IPS-NIHi11 (cell line): ENCODE data around the gene RTN3.

ENCODE experiments used
- DNase-seq: peaks from one replicate; pipeline ENCODE4 v3.0.0; 2012; ENCODE audit warnings: mixed read lengths, low spot score

The RTN3 gene

GRCh38 chr11:63745304-63746170, 64.2 kb downstream of the RTN3 start:
- peak; percentile 10 for DNase-seq

GRCh38 chr11:63747011-63747410, 65.7 kb downstream of the RTN3 start:
- DNase-seq: no peak

GRCh38 chr11:63749624-63750023, 68.3 kb downstream of the RTN3 start:
- DNase-seq: no peak

DNA sequence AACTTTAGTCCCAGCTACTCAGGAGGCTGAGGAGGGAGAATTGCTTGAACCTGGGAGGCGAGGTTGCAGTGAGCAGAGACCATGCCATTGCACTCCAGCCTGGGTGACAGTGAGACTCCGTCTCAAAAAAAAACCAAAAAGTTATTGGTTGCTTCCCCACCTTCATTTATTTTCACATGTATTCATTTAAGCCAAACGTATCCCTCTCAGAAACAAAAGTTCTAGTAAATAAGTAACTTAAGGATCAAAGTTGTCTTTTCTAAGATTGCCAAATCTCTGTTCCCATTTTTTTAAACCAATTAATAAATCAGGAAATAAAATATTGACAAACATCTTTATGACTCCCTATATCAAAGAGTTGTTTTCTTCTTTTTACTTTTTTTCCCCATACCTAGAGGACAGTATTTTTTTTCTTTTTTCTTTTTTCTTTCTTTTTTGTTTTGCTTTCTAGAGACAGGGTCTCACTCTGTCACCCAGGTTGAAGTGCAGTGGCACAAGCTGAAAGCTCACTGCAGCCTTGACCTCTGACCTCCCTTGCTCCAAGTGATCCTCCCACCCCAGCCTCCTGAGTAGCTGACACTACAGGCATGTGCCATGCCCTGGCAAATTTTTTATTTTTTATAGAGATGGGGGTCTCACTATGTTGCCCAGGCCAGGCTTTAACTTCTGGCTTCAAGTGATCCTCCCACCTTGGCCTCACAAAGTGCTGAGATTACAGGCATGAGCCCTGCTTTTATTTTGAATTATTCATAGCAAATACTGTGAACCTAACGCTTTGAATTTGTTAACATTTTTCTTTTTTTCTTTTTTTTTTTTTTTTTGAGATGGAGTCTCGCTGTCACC, 75.8 kb downstream of the RTN3 start:
- DNase-seq: no peak

- DNase-seq: no peak
These were observed 79.3 kb downstream of the RTN3 start for GRCh38 chr11:63760487-63761079.

GRCh38 chr11:63761188-63761587, 79.9 kb downstream of the RTN3 start:
- DNase-seq: peak; percentile 48

DNA sequence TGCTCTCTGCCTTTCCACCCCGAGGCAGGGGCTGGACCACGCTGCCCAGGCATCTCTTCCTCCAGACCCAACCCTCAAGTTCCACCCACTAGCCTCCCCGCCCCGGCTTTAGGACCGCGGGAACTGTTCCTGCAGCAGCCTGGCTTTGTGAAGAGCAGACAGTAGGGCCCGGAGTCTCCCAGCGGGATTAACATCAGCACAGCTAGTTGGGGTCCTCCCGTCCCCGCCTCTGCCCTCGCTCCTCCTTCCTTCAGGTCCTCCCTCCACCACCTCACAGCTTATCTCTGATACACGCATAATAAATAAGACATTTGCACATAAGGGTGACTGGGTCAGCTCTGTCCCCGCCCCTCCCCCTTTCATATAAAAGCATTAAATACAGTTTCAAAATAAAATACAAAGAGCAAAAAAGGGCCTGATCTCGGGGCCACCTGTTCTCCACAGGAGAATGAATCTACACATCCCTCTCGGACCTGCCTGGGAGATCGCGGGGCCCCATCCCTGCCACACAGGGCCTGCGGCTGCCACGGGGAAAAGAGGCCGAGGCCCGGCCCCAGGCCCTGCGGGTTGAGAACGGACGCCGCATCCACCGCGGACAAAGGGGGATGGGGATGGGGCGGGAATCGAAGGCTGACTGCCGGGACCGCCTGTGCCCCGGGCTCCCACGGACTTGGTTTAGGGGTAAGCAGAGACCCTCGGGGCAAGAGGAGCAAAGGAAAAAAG, 80.8 kb downstream of the RTN3 start:
- peak; percentile 70 for DNase-seq

- peak; percentile 52 for DNase-seq
These were observed 81.6 kb downstream of the RTN3 start for GRCh38 chr11:63762654-63763495.

DNA sequence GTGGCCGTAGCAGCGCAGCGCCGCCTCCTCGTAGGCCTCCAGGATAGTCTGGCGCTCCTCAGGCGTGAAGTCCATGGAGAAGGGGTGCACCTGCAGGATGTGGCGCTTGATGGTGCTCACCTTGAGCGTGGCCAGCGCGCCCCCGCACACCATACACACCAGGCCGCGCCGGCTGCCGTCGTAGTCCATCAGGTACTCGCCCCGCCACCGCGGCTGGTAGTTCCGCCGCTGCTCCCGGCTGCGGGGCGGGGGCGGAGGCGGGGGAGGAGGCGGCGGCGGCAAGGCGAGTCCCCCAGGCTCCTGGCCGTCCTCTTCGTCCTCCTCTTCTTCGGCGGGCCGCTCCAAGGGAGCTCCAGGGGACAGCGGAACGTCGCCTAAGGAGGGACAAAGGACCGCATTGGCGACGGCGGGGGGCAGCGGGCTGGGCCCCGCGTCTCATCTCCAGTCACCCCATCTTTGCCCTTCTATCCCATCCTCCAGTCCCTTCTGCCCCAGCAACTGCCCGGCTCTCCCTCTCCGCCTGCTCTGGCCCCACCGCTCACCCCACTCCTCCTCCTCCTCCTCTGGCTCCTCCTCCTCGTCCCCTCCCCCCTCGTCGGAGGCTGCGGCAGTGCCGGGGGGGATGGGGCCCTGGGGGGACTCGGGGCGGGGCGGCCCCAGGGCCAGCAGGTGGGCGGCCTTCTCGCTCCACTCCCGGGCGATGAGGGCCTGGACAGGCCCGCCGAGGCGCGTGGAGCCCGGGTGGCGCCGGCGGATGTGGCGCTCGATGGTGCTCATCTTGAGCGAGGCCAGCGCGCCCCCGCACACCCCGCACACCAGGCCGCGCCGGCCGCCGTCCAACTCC, 82.4 kb downstream of the RTN3 start:
- DNase-seq: peak; percentile 77

GRCh38 chr11:63764340-63764678, 83.0 kb downstream of the RTN3 start:
- peak; percentile 54 for DNase-seq

DNA sequence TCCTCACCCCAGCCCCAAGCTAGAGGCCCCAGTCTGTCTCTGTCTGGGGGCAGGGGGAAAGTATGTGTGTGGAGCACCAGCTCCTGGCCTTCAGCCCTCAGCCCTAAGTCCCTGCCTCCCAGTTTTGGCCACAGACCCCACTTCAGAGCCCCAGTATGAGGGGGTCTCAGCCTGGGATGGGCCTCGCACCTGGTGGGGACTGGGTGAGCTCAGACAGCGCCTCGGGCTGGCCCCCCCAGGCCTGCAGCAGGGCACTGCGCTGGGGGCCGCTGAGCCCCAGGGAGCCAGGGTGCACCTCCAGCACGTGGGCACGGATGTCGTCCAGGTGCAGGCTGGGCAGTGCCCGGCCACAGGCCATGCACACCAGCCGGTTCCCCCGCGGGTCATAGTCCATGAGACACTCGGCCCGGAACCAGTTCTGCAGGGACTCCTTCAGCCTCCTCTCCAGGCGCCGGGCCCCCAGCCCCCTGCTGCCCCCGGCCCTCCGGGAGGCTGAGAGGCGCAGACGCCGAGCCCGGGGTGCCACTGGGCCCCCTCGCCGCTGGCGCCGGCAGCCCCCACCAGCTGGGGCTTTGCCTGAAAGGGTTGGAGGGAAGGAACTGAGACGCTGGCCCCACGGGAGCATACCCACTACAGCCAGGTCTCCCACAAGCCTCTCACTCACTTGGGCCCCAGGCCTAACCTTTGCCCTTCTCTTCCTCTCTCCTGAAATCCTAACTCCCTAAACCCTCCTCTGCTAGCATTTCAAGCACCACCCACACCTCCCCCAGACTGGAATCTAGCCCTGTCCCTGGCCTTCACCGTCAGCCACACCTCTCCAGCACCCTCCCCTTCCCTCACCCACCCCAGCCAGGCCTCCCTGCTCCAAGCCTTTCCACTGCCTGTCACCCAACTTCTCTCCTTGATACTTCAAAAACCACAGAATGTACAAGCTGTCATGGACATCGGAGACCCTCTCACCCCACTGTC, 83.7 kb downstream of the RTN3 start:
- DNase-seq: peak; percentile 30

DNA sequence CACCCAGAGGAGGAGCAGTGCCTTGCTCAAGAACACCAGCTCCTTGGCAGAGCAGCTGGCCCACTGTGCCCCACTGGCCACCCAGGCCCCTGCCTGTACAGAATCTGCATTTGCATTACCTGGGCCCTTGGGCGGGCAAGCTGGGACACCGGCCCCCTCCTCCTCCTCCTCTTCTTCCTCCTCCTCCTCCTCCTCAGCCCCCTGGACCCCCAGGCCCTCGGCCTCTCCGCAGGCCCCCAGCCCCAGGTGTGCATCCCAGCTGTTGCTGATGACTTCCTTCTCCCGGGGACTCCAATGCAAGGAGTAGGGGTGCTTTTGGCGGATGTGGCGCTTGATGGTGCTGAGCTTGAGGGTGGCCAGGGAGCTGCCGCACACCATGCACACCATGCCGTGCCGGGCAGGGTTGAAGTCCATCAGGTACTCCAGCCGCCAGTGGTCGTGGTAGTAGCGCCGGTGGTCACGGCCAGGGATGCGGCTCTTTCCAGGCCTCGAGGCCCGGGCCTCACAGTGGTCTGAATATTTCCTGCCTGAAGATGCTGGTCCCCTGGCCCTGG, 84.5 kb downstream of the RTN3 start:
- DNase-seq: no peak

DNA sequence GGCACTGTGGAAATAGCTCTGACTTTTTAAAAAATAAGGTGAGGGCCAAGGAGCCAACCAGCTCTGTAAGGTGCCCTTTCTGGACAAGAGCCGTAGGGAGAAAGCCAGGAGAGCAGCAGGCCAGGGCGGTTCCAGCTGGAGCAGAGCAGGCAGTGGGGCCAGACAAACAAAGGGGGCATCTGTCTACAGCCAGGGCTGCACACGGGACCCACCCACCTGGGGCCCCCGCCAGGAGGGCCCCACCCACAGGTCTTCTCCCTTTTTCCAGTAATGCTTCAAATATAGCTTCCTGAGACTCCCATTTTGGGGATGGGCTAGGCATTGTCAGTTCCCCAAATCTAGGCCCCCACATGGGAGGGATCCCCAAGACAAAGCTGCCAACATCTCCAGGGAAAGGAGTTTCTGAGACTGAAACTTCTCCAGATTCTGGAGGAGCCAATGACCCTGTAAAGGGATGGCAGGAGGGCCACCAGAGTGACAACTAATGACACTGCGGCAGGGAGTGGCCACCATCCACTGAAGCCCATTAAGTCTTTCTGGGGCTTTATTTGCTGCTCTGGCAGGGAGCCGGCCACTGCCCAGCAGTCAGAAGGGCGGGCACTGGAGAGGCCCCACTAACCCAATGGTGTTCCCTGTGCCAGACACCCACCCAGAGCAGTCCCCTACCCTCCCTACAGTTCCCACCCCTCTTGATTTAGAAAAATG, 85.4 kb downstream of the RTN3 start:
- DNase-seq: no peak

DNA sequence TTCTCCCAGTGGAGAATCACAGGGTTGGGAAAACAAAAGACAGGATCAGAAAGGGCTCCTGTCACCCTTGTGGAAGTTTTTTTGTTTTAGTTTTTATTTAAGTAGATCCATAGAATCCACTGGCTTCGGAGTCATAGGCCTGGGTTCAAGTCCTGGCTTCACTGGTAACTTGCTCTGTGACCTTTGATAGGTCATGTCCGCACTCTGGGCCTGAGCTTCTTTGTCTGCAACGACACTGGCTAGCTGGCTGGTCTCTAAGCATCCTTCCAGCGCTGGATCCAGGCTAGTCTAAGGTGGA, 85.9 kb downstream of the RTN3 start:
- DNase-seq: no peak

- DNase-seq: peak; percentile 71
These were observed 86.4 kb downstream of the RTN3 start for GRCh38 chr11:63767565-63768236.

- peak; percentile 83 for DNase-seq
These were observed 87.1 kb downstream of the RTN3 start, which contains the start of gene ZFTA for GRCh38 chr11:63768237-63769041. Gene ZFTA (minus strand): TSS chr11:63768775. CDS start chr11:63768622, 153 bp downstream.
